Endothelial cell of umbilical vein (primary cell): ENCODE results near the gene GPR107. TPM values are rescaled to one million over a fixed set of nuclear protein-coding genes. Genes with fewer than 3 reads are reported as not detected.

Experiments
- BruUV-seq: library from RNA; stranded (reverse); fragments of 400-500 nt; replicated peaks from 2 replicates; lab custom pipeline; 2021; lab: Mats Ljungman, UMichigan
- CTCF ChIA-PET: fragments of 300-600, 350-600 bp; sonication (Branson Sonifier 250); formaldehyde crosslinking; loops from one replicate; lab custom pipeline; 2021; ENCODE audit warnings: antibody characterized with exemption, inconsistent platforms; lab: Charles Lee
- POLR2A ChIA-PET: fragments of 300-600, 350-600 bp; sonication (Branson Sonifier 250); formaldehyde crosslinking; loops from one replicate; lab custom pipeline; 2021; ENCODE audit warnings: antibody characterized with exemption, inconsistent platforms; lab: Charles Lee
- DNase-seq: peaks from one replicate; pipeline ENCODE4 v3.0.0-alpha.2; 2011; ENCODE audit warnings: low read depth, low spot score
- FAIRE-seq: peaks from 2 replicates; lab custom pipeline; 2011; peaks lifted over from hg19 to GRCh38; lab: Jason Lieb, UNC
- H2AFZ ChIP-seq: 2 replicates; pipeline ENCODE4 v1.6.0; 2012; ENCODE audit warnings: low read depth, low read length, control low read depth, inconsistent platforms
- H3K27ac ChIP-seq: 2 replicates; pipeline ENCODE4 v1.5.1; 2011; ENCODE audit warnings: low read depth, mild to moderate bottlenecking, control low read depth, low read length, moderate library complexity; ENCODE audit not compliant: insufficient read depth
- H3K27me3 ChIP-seq, 2 experiments: 2 replicates each; pipeline versions ENCODE4 v1.6.0 to v1.6.1; 2011; ENCODE audit warnings: low read length in 2 of 2, mixed read lengths in 1 of 2; ENCODE audit not compliant: control insufficient read depth in 2 of 2, insufficient read depth in 2 of 2
- H3K36me3 ChIP-seq, 2 experiments: 2 replicates in 1 of 2; 3 replicates in 1 of 2; pipeline ENCODE4 v1.5.1; 2011; ENCODE audit warnings: low read length in 2 of 2, mild to moderate bottlenecking in 1 of 2, moderate library complexity in 1 of 2; ENCODE audit not compliant: control insufficient read depth in 2 of 2, insufficient read depth in 2 of 2; ENCODE audit errors: extremely low read depth in 1 of 2
- H3K4me1 ChIP-seq: 3 replicates; pipeline ENCODE4 v1.5.1; 2011; ENCODE audit warnings: mild to moderate bottlenecking, low read length; ENCODE audit not compliant: control insufficient read depth, insufficient read depth; ENCODE audit errors: extremely low read depth
- H3K4me2 ChIP-seq: 2 replicates; pipeline ENCODE4 v1.6.1; 2011; ENCODE audit warnings: low read length, control low read depth, mixed read lengths; ENCODE audit not compliant: insufficient read depth
- H3K4me3 ChIP-seq, 3 experiments: fragments of 200-600 bp in 1 of 3; sonication (generic), shearing (Covaris generic) in 1 of 3; replicated peaks in 1 of 3; 2 replicates each; pipeline ENCODE4 v1.5.1; 2011 to 2016; ENCODE audit warnings: control low read depth in 3 of 3, low read length in 3 of 3, mild to moderate bottlenecking in 2 of 3, inconsistent platforms in 1 of 3, low read depth in 1 of 3, moderate library complexity in 1 of 3; ENCODE audit not compliant: insufficient read depth in 1 of 3
- H3K79me2 ChIP-seq: 2 replicates; pipeline ENCODE4 v1.6.0; 2012; ENCODE audit warnings: low read length, inconsistent platforms; ENCODE audit not compliant: control insufficient read depth, insufficient read depth
- H3K9ac ChIP-seq: replicated peaks from 2 replicates; pipeline ENCODE3; 2011; ENCODE audit warnings: low read length, control low read depth; ENCODE audit not compliant: insufficient read depth; ENCODE audit errors: extremely low read depth
- H3K9me1 ChIP-seq: replicated peaks from 3 replicates; pipeline ENCODE4 v1.6.0; 2011; ENCODE audit warnings: mild to moderate bottlenecking, low read length; ENCODE audit not compliant: control insufficient read depth, insufficient read depth; ENCODE audit errors: extremely low read depth
- H3K9me3 ChIP-seq: replicated peaks from 2 replicates; pipeline ENCODE4 v1.5.1; 2012; ENCODE audit warnings: low read length, inconsistent platforms; ENCODE audit not compliant: control insufficient read depth, insufficient read depth
- H4K20me1 ChIP-seq: replicated peaks from 2 replicates; pipeline ENCODE3; 2011; ENCODE audit warnings: mild to moderate bottlenecking, low read length; ENCODE audit not compliant: control insufficient read depth, insufficient read depth; ENCODE audit errors: extremely low read depth
- EZH2 ChIP-seq: IDR thresholded peaks from 2 replicates; pipeline ENCODE4 v1.6.1; 2012; ENCODE audit warnings: borderline replicate concordance, low read depth, mild to moderate bottlenecking, moderate library complexity, low read length, inconsistent platforms; ENCODE audit not compliant: severe bottlenecking
- FOS ChIP-seq: IDR thresholded peaks from 2 replicates; pipeline ENCODE4 v1.6.1; 2011; ENCODE audit warnings: mild to moderate bottlenecking, low read length, moderate library complexity, borderline replicate concordance; ENCODE audit not compliant: insufficient read depth
- GATA2 ChIP-seq: IDR thresholded peaks from 2 replicates; pipeline ENCODE4 v1.7.0; 2011; ENCODE audit warnings: low read depth, mild to moderate bottlenecking, moderate library complexity, mixed read lengths, low read length; ENCODE audit not compliant: insufficient read length, insufficient read depth
- JUN ChIP-seq: IDR thresholded peaks from 2 replicates; pipeline ENCODE4 v1.6.1; 2011; ENCODE audit warnings: borderline replicate concordance, low read depth; ENCODE audit not compliant: insufficient read length, insufficient read depth
- MYC ChIP-seq: IDR thresholded peaks from one replicate; pipeline ENCODE4 v1.6.1; 2011; ENCODE audit warnings: mild to moderate bottlenecking, low read depth, low read length
- POLR2A ChIP-seq: IDR thresholded peaks from 2 replicates; pipeline ENCODE4 v1.6.1; 2012; ENCODE audit warnings: low read depth, mild to moderate bottlenecking, control low read depth, low read length
- POLR2AphosphoS5 ChIP-seq: IDR thresholded peaks from 2 replicates; pipeline ENCODE4 v1.6.1; 2012; ENCODE audit warnings: low read depth, mild to moderate bottlenecking, control low read depth, low read length, moderate library complexity; ENCODE audit not compliant: insufficient read depth
- dilution Hi-C: fragments of 300-500 bp; cut with MboI; formaldehyde crosslinking; loops from one replicate; pipeline ENCODE4 v1.15.0; 2019; ENCODE audit warnings: low sequenced_read_pairs; ENCODE audit not compliant: extremely low pct_ligation_motif_present
- intact Hi-C: fragments of 100-400 bp; cut with micrococcal nuclease; formaldehyde crosslinking; loops from one replicate; pipeline ENCODE4 v1.10.0; 2022
- polyA plus RNA-seq, 4 experiments: library from polyadenylated mRNA; depleted of rRNA in 3 of 4; stranded (reverse) in 3 of 4; unstranded in 1 of 4; fragments of >200 nt; gene quantifications; 2 replicates each; pipeline versions ENCODE4 v1.2.1 to v1.2.3, GENCODE V29; 2011 to 2012; ENCODE audit warnings: missing spikeins in 1 of 4
- total RNA-seq: library from RNA; stranded (reverse); gene quantifications from 2 replicates; pipeline ENCODE4 v1.2.3, GENCODE V29; 2021
- TF ChIP-seq, protein P1 (sequence below), 2 donors: IDR thresholded peaks; 1 replicate in 1 of 2; 2 replicates in 1 of 2; pipeline ENCODE4 v1.5.1; 2011; ENCODE audit warnings: low read length in 2 of 2, mild to moderate bottlenecking in 2 of 2, moderate library complexity in 2 of 2, control low read depth in 1 of 2, inconsistent platforms in 1 of 2, low read depth in 1 of 2; ENCODE audit not compliant: insufficient read depth in 1 of 2; ENCODE audit errors: extremely low read depth in 1 of 2
- TF ChIP-seq, protein P2 (sequence below): IDR thresholded peaks from 2 replicates; pipeline ENCODE4 v1.6.1; 2011; ENCODE audit not compliant: insufficient read depth, insufficient read length

Gene GPR107
- total and polyA plus RNA-seq, 2 donors (not counting 3 experiments of a cell fraction or from before 2014, with no cell fraction given): 27.2 to 38.9 TPM

DNA sequence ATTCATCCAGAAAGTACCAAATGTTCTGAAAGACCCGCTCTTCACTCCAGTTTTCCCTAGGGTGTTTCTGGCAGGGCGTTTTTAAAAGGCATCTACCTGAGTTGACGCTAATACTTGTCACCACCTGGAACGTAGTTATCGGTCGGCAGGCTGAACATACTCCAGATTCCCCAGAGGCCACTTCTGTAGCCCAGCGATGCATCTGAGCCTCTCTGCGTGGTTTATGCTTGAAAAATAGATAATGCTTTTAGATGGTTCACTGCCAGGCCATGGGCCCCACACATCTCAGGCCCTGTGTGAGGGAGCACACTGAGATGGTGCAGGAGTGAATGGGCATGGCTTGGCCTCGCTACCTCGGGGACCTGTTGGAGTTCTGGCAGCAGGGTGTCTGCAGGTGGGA, 85.5 kb downstream of the GPR107 start:
- no peak for TF ChIP-seq GATA2
- TF ChIP-seq, protein P1, sequence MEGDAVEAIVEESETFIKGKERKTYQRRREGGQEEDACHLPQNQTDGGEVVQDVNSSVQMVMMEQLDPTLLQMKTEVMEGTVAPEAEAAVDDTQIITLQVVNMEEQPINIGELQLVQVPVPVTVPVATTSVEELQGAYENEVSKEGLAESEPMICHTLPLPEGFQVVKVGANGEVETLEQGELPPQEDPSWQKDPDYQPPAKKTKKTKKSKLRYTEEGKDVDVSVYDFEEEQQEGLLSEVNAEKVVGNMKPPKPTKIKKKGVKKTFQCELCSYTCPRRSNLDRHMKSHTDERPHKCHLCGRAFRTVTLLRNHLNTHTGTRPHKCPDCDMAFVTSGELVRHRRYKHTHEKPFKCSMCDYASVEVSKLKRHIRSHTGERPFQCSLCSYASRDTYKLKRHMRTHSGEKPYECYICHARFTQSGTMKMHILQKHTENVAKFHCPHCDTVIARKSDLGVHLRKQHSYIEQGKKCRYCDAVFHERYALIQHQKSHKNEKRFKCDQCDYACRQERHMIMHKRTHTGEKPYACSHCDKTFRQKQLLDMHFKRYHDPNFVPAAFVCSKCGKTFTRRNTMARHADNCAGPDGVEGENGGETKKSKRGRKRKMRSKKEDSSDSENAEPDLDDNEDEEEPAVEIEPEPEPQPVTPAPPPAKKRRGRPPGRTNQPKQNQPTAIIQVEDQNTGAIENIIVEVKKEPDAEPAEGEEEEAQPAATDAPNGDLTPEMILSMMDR (IDR thresholded peaks at IDR 0.05; ENCODE audit: extremely low read depth in 1 of 2, insufficient read depth in 1 of 2, low read depth in 1 of 2, low read length in 2 of 2): no peak
- no peak for TF ChIP-seq POLR2AphosphoS5
- TF ChIP-seq EZH2: no peak
- no peak for TF ChIP-seq FOS
- no peak for TF ChIP-seq MYC
- TF ChIP-seq JUN: no peak
- no peak for TF ChIP-seq POLR2A
- TF ChIP-seq, protein P2, sequence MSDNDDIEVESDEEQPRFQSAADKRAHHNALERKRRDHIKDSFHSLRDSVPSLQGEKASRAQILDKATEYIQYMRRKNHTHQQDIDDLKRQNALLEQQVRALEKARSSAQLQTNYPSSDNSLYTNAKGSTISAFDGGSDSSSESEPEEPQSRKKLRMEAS: no peak
- Histone ChIP-seq H3K79me2 (no peaks in the 10 kb centered on the region), H4K20me1 (no peaks in the 10 kb centered on the region), H3K9me1 (no peaks in the 10 kb centered on the region), H3K4me1 (peaks cover 18% of the 10 kb centered on the region), H3K27me3 (peaks cover 0 to 3% of the 10 kb centered on the region in 2 experiments), H3K4me3 (no peak overlapping the region), H3K36me3 (peaks cover 0 to 3% of the 10 kb centered on the region in 2 experiments), H3K4me2 (no peak overlapping the region), H3K9me3 (no peaks in the 10 kb centered on the region), H3K27ac (no peak overlapping the region), H3K9ac (no peak overlapping the region), H2AFZ (no peak overlapping the region)
- BruUV-seq: no TSS peak
- DNase-seq: no peak
- ChIA-PET POLR2A (interaction anchor here (0.7 kb wide), 1 partner anchor 155 kb away, joined by 3 read pairs; no protein-coding TSS in a partner anchor), CTCF (interaction anchor here (1.0 to 1.1 kb wide), 4 partner anchors 12 to 97 kb away, joined by 3 to 4 read pairs (median 4); no protein-coding TSS in a partner anchor)
- intact Hi-C loops (no loop called here), dilution Hi-C loops (no loop called here)
- FAIRE-seq: no peak
